Activated B cell treated with CpG ODN at 0.5 μM for 24 hours (primary cell): Measurements from ENCODE around the gene TNNI2. TPM values are rescaled to one million over a fixed set of nuclear protein-coding genes. Genes with fewer than 3 reads are reported as not detected.

Experiments
- ATAC-seq: fragments of 200-7000 bp; cut with Tn5 transposase; one replicate; pipeline ENCODE4 v1.10.0; 2021; ENCODE audit warnings: low read depth, mild to moderate bottlenecking, moderate library complexity
- CTCF ChIA-PET: fragments of 350-600 bp; sonication (Branson Sonifier 250); formaldehyde crosslinking; loops from one replicate; lab custom pipeline; 2021; ENCODE audit warnings: antibody characterized with exemption; lab: Charles Lee
- POLR2A ChIA-PET: fragments of 350-600 bp; sonication (Branson Sonifier 250); formaldehyde crosslinking; loops from one replicate; lab custom pipeline; 2021; ENCODE audit warnings: antibody characterized with exemption; lab: Charles Lee
- DNase-seq: peaks from one replicate; pipeline ENCODE4 v3.0.0; 2022
- H3K27ac Mint-ChIP-seq: one replicate; pipeline ENCODE4 v1.8.0; 2020; ENCODE audit warnings: mixed read lengths
- H3K27me3 Mint-ChIP-seq: one replicate; pipeline ENCODE4 v1.8.0; 2021; ENCODE audit warnings: mixed read lengths
- H3K36me3 Mint-ChIP-seq: one replicate; pipeline ENCODE4 v1.8.0; 2021; ENCODE audit warnings: low read depth, mixed read lengths
- H3K4me1 Mint-ChIP-seq: one replicate; pipeline ENCODE4 v1.8.0; 2021; ENCODE audit warnings: mixed read lengths
- H3K4me3 Mint-ChIP-seq: one replicate; pipeline ENCODE4 v1.8.0; 2020; ENCODE audit warnings: mild to moderate bottlenecking, mixed read lengths
- H3K9me3 Mint-ChIP-seq: one replicate; pipeline ENCODE4 v1.8.0; 2020; ENCODE audit warnings: mixed read lengths
- CTCF ChIP-seq: fragments of 200-600 bp; IDR thresholded peaks from one replicate; pipeline ENCODE4 v1.8.0; 2022; ENCODE audit warnings: antibody characterized with exemption, mild to moderate bottlenecking
- intact Hi-C: fragments of 100-400 bp; cut with micrococcal nuclease; formaldehyde crosslinking; loops from one replicate; pipeline ENCODE4 v1.15.1; 2024
- total RNA-seq: library from RNA; stranded (reverse); gene quantifications from 2 replicates; pipeline ENCODE4 v1.2.3, GENCODE V29; 2022

TNNI2 gene
- total RNA-seq, 1 donor from 2014 or later = 1.0 TPM

GRCh38 chr11:1834062-1834610, 4.6 kb upstream of the TNNI2 start:
- peaks cover 14% of the 10 kb centered on the region for H3K27me3 Mint-ChIP-seq
- POLR2A ChIA-PET = interaction anchor here (0.6 kb wide), 1 partner anchor 135 kb away, joined by 3 read pairs; no protein-coding TSS in a partner anchor
- intact Hi-C loops = no loop called here

GRCh38 chr11:1834779-1835670, 3.8 kb upstream of the TNNI2 start, which contains the start of gene SYT8:
Gene SYT8 (plus strand): TSS chr11:1834990. CDS start chr11:1835106, 116 bp downstream.
- H3K4me3 Mint-ChIP-seq = no peak within 1 kb of the TSS

More at GRCh38 chr11:1834062-1834610, 4.6 kb upstream of the TNNI2 start:
- Mint-ChIP-seq H3K4me1 (peaks cover 11% of the 10 kb centered on the region), H3K9me3 (no peaks in the 10 kb centered on the region), H3K36me3 (no peaks in the 10 kb centered on the region), H3K4me3 (no peak overlapping the region), H3K27ac (no peak overlapping the region)
- CTCF ChIA-PET = interaction anchor here (1.4 to 9.6 kb wide), 4 partner anchors 141 to 245 kb away, joined by 3 to 252 read pairs (median 44); no protein-coding TSS in a partner anchor
- no peak for ATAC-seq
- TF ChIP-seq CTCF = no peak
- no peak for DNase-seq

GRCh38 chr11:1835671-1836010, 3.1 kb upstream of the TNNI2 start:
- CTCF ChIA-PET = interaction anchor here (1.4 to 1.7 kb wide), 4 partner anchors 46 to 316 kb away, joined by 3 to 10 read pairs (median 6); no protein-coding TSS in a partner anchor
- intact Hi-C loops = no loop called here
- POLR2A ChIA-PET = no interaction called here
- ATAC-seq = no peak
- DNase-seq = no peak
- no peak overlapping the region for H3K4me3 Mint-ChIP-seq
- H3K4me1 Mint-ChIP-seq = peaks cover 22% of the 10 kb centered on the region
- no peak overlapping the region for H3K27ac Mint-ChIP-seq
- no peaks in the 10 kb centered on the region for H3K36me3 Mint-ChIP-seq
- H3K27me3 Mint-ChIP-seq = peaks cover 11% of the 10 kb centered on the region
- no peak for TF ChIP-seq CTCF
- H3K9me3 Mint-ChIP-seq = no peaks in the 10 kb centered on the region

More at GRCh38 chr11:1834779-1835670, 3.8 kb upstream of the TNNI2 start, which contains the start of gene SYT8:
- Mint-ChIP-seq H3K4me1 (peaks cover 18% of the 10 kb centered on the region), H3K27me3 (peaks cover 14% of the 10 kb centered on the region), H3K27ac (no peak within 1 kb of the TSS), H3K9me3 (no peaks in the 10 kb centered on the region), H3K36me3 (no peaks in the 10 kb centered on the region)
- ChIA-PET POLR2A (no interaction called here), CTCF (interaction anchor here (1.5 to 9.6 kb wide), 5 partner anchors 47 to 315 kb away, joined by 3 to 252 read pairs (median 26); no protein-coding TSS in a partner anchor)
- ATAC-seq (no peak), DNase-seq (no peak)
- TF ChIP-seq CTCF = no peak
- intact Hi-C loops = no loop called here

GRCh38 chr11:1836011-1836945, 2.5 kb upstream of the TNNI2 start:
- no peak for DNase-seq

More at GRCh38 chr11:1836011-1836945, 2.5 kb upstream of the TNNI2 start:
- peaks cover 27% of the 10 kb centered on the region for H3K4me1 Mint-ChIP-seq
- intact Hi-C loops = no loop called here
- TF ChIP-seq CTCF = no peak
- no peaks in the 10 kb centered on the region for H3K9me3 Mint-ChIP-seq
- ChIA-PET CTCF (interaction anchor here (1.3 to 1.7 kb wide), 5 partner anchors 46 to 315 kb away, joined by 3 to 10 read pairs (median 7); no protein-coding TSS in a partner anchor), POLR2A (interaction anchor here (0.6 kb wide), 1 partner anchor 158 kb away, joined by 7 read pairs; no protein-coding TSS in a partner anchor)
- H3K36me3 Mint-ChIP-seq = no peaks in the 10 kb centered on the region
- H3K27me3 Mint-ChIP-seq = peaks cover 8% of the 10 kb centered on the region
- no peak overlapping the region for H3K27ac Mint-ChIP-seq
- ATAC-seq = no peak
- H3K4me3 Mint-ChIP-seq = no peak overlapping the region
